Measurements from ENCODE around the gene HORMAD2.
"Not testable (repeated sequence)": the region's sequence is repeated elsewhere in the genome, so short reads cannot be mapped to it uniquely, and the experiment has no call there.

Gene HORMAD2

DNA sequence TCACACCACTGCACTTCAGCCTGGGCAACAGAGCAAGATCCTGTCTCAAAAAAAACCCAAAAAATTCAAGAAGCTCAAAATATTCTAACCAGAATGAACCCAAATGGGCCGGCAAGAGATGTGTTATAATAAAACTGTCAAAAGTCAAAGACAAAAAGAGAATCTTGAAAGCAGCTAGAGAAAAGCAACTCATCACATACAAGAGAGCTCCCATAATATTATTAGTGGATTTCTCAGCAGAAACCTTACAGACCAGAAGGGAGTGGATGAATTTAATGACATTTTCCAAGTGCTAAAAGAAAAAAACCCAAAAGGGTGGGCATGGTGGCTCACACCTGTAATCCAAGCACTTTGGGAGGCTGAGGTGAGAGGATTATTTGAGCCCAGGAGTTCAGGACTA is 22.9 kb upstream of the HORMAD2 start:
- no peak for DNase-seq

DNA sequence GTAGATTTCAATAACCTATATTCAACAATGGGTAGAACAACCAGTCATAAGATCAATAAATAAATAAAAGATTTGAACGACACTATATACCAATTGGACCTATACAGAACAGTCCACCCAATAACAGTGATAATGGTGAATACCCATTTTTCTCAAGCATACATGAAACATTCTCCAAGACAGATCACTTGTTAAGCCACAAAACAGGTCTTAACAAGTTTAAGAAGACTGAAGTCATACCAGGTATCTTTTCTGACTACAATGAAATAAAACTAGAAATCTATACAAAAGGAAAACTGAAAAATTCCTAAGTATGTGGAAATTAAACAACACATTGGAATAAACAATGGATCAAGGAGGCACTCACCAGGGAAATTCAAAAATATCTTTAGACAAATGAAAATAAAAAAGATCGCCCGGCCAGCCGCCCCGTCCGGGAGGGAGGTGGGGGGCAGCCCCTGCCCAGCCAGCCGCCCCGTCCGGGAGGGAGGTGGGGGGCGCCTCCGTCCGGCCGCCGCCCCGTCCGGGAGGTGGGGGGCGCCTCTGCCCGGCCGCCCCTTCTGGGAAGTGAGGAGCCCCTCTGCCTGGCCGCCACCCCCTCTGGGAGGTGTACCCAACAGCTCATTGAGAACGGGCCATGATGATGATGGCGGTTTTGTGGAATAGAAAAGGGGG is 20.8 kb upstream of the HORMAD2 start:
- DNase-seq, result not testable (repeated sequence)

GRCh38 chr22:30061094-30061493 is 19.2 kb upstream of the HORMAD2 start:
- not testable (repeated sequence) for DNase-seq

DNA sequence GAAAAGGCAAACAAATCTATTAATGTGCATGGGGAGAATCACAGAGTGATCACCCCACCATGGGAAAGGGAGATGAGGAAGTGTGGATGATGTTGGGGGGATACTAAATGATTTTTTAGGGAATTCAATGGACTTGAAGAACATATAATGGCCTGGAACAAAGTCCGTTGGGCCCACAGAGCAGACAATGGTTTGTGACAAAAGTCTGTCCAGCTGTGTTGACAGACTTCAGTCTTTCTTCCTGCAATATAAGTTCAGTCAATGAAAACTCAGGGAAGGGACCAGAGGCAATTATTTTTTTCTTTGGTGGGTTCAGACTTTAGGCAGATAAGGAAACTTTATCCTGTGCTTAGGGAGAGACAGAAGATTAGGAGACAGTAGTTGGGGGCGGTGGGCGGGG is 18.0 kb upstream of the HORMAD2 start:
- DNase-seq, result no peak

DNA sequence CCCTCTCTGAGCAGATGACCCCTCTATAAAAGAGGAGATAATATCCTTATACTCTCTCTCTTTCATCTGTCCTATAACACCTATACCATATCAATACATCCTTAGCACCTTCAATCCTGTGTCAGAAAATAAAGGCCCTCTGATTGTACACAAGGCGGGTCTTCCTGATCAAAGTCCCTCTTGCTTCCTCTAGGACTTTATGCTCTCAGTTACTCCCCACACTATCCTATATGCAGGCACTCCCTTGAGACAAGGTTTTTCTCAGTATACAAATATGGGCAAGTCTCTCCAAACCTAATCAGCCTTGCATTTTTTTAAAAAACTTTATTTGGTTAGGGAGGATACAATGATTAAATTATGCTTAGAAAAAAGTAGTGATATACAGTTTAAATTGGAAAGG is 17.3 kb upstream of the HORMAD2 start:
- DNase-seq, result no peak

DNA sequence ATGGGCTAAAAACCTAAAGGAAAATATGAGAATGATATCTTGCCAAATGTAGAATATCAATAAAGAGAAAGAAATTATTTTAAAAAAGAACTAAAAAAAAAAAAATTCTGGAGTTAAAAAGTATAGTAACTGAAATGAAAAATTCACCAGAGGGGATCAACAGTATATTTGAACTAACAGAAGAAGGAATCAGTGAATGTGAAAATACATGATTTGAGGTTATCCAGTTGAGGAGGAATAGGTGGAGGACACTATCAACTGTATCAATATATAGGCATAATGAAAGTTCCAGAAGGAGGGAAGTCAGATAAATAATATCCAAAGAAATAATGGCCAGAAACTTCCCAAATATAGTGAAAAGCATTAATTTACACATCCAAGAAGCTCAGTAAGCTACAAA is 16.1 kb upstream of the HORMAD2 start:
- DNase-seq, result no peak

DNA sequence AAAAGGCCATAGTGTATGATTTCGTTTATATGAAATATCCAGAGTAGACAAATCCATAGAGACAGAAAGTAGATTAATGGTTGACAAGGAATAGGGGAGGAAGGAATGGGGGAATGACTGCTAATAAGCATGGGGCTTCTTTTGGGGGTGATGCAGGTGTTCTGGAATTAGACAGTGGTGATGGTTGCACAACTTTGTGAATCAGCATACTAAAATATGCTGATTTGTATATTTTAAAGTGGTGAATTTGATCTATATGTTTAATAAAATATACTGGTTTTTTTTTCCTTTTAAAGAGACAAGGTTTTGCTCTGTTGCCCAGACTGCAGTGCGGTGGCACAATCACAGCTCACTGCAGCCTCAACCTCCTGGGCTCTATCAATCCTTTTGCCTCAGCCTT is 6.5 kb upstream of the HORMAD2 start:
- DNase-seq, result no peak

- no peak for DNase-seq
These were observed 6.1 kb upstream of the HORMAD2 start for GRCh38 chr22:30074147-30074546.

- no peak for DNase-seq
These were observed 5.3 kb upstream of the HORMAD2 start for GRCh38 chr22:30074994-30075393.

- no peak for DNase-seq
These were observed 2.9 kb upstream of the HORMAD2 start for GRCh38 chr22:30077279-30077880.

DNA sequence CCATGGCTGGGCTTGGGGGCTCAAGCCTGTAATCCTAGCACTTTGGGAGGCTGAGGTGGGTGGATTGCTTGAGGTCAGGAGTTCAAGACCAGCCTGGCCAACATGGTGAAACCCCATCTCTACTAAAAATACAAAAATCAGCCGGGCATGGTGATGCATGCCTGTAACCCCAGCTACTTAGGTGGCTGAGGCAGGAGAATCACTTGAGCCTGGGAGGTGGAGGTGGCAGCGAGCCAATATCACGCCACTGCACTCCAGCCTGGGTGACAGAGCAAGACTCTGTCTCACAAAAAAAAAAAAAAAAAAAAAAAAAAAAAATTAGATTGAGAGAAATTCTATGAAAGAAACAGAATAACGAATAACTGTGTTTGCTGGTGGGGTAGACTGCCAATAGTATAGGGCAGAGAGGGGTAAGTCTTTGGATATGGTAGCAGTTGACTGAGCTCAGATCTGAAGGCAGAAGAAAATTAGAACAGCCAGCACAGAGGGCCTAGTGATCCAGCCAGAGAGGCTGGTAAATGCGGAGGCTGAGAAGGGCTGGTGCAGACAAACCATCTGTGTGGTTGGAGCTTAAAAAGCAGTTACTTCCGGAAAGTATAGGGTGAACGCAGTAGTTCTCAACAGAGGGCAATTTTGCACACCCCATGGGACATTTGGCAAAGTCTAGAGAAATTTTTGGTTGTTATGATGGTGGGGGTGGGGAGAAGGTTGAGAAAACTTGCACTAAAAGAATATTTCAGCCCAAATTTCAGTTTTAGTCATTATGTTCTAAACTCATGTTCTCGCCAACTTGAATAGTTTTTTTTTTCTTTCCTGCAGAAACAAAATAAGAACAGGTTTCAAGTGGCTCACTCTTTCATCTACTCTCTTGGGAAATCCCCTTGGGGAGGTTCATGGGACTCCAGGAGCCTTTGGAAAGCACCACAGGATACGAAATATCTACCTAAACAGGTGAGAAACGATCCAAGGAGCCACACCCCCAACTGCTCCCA is 1.6 kb upstream of the HORMAD2 start:
- DNase-seq, result no peak

- no peak for DNase-seq
These were observed 541 bp downstream of the HORMAD2 start for GRCh38 chr22:30080805-30081204.

- DNase-seq, result no peak
These were observed 6.2 kb downstream of the HORMAD2 start for GRCh38 chr22:30086496-30086895.

GRCh38 chr22:30087037-30087436 is 6.8 kb downstream of the HORMAD2 start:
- DNase-seq, result not testable (repeated sequence)

DNA sequence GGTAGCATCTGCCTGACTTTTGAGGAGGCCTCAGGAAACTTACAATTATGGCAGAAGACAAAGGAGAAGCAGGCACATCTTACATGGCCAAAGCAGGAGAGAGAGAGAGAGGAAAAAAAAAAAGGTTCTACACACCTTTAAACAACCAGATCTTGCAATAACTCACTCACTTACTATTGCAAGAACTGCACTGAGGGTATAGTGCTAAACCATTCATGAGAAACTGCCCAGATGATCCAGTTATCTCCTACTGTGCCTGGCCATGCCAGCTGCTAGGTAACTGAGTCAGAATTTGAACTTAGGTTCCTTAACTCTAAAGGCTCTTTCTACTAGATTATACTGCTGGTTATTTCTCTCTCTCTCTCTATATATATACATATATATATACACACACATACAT is 7.3 kb downstream of the HORMAD2 start:
- no peak for DNase-seq

DNA sequence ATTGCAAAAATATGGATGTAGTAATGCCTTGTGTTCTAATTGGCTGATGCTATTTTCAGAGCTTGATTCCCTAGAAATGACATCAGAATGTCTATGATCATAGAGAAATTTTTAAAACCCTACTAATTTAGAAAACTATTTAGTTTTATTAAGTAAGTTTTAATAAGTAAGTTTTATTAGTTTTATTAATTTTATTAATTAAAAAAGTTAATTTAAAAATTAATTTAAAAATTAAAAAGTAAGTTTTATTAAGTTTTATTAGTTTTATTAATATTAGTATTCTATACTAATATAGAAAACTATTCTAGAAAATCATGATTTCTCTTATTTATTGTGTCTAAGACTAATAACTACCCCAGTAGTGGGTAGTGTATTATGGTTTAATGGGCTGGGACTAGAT is 8.2 kb downstream of the HORMAD2 start:
- DNase-seq, result no peak

DNA sequence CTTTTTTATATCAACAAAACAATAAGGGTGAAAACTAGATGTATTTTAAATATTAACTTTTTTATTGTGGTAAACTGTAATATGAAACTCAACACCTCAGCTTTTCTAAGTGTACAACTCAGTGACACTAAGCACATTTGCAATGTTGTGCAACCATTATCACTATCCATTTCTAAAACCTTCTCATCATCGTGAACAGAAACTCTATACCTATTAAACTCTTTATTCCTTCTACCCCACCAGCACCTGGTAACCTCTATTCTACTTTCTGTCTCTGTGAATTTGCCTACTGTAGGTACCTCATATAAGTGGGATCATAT is 9.4 kb downstream of the HORMAD2 start:
- no peak for DNase-seq

GRCh38 chr22:30092686-30093085 is 12.4 kb downstream of the HORMAD2 start:
- no peak for DNase-seq

- no peak for DNase-seq
These were observed 14.5 kb downstream of the HORMAD2 start for GRCh38 chr22:30094804-30095203.

DNA sequence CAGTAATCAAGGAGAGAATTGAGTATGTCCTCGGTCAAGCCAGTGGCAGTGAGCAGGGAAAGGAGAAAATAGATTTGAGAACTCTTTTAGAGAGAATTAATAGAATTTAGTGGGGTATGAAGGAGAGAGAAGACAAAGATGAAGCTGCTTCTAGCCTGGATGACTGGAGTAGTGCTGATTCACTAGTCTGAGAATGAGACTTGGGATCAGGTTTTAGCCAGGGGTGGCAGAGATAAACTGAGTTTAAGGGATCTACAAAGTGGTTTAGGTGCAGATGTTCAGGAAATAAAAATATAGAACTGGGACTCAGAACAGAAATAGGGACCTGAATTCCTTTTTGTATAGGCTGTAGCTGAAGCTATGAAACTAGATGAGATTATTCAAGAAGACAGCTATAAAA is 17.6 kb downstream of the HORMAD2 start:
- no peak for DNase-seq

DNA sequence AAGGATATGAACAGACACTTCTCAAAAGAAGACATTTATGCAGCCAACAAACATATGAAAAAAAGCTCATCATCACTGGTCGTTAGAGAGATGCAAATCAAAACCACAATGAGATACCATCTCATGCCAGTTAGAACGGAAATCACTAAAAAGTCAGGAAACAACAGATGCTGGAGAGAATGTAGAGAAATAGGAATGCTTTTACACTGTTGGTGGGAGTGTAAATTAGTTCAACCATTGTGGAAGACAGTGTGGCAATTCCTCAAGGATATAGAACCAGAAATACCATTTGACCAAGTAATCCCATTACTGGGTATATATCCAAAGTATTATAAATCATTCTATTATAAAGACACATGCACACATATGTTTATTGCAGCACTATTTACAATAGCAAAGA is 20.5 kb downstream of the HORMAD2 start:
- not testable (repeated sequence) for DNase-seq

GRCh38 chr22:30104501-30105156 is 24.4 kb downstream of the HORMAD2 start:
- no peak for DNase-seq

DNA sequence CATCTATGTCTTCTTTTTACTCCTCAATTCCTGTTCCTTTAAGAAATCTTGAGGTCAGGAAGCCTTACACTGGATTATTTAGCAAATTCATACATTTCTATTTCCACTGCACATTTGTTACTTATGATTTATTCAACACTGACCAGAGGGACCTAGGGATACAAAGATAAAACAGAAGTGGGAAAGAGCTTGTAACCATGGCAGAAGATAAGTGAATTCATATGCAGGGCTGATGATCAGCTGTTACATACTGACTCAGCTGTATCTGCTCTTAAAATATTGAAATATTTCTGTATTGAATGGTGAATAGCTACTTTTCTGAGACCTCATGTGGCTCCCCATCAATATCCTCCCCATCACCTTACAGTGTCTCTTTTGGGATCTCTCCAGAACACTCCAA is 25.2 kb downstream of the HORMAD2 start:
- DNase-seq, result no peak
